Astrocyte (in vitro differentiated cells and primary cell): Measurements from ENCODE around the gene AUTS2. TPM values are rescaled to one million over a fixed set of nuclear protein-coding genes. Genes with fewer than 3 reads are reported as not detected.

Experiments
- DNase-seq: peaks from one replicate; pipeline ENCODE4 v3.0.0-alpha.2; 2010; ENCODE audit warnings: low read depth
- FAIRE-seq: peaks from 2 replicates; lab custom pipeline; 2011; peaks lifted over from hg19 to GRCh38; lab: Jason Lieb, UNC
- H2AFZ ChIP-seq: 2 replicates; pipeline ENCODE4 v1.6.0; 2012; ENCODE audit warnings: low read depth, low read length, inconsistent platforms
- H3K27ac ChIP-seq: 2 replicates; pipeline ENCODE4 v1.5.1; 2011; ENCODE audit warnings: low read depth, low read length, inconsistent platforms
- H3K27me3 ChIP-seq: 2 replicates; pipeline ENCODE4 v1.6.0; 2011; ENCODE audit warnings: low read length, inconsistent platforms; ENCODE audit not compliant: insufficient read depth
- H3K36me3 ChIP-seq: 2 replicates; pipeline ENCODE4 v1.5.1; 2011; ENCODE audit warnings: low read length, inconsistent platforms; ENCODE audit not compliant: insufficient read depth
- H3K4me1 ChIP-seq: 2 replicates; pipeline ENCODE4 v1.5.1; 2011; ENCODE audit warnings: low read length, inconsistent platforms; ENCODE audit not compliant: insufficient read depth
- H3K4me2 ChIP-seq: 2 replicates; pipeline ENCODE4 v1.6.0; 2012; ENCODE audit warnings: low read length, inconsistent platforms
- H3K4me3 ChIP-seq: 2 replicates; pipeline ENCODE4 v1.5.1; 2011; ENCODE audit warnings: low read depth, mild to moderate bottlenecking, low read length, inconsistent platforms; ENCODE audit not compliant: insufficient read depth
- H3K79me2 ChIP-seq: 2 replicates; pipeline ENCODE4 v1.6.0; 2012; ENCODE audit warnings: mild to moderate bottlenecking, low read length, inconsistent platforms; ENCODE audit not compliant: insufficient read depth
- H3K9ac ChIP-seq: 2 replicates; pipeline ENCODE4 v1.6.0; 2012; ENCODE audit warnings: mild to moderate bottlenecking, low read length, inconsistent platforms
- H3K9me3 ChIP-seq: 2 replicates; pipeline ENCODE4 v1.5.1; 2012; ENCODE audit warnings: low read depth, mild to moderate bottlenecking, low read length, inconsistent platforms; ENCODE audit not compliant: insufficient read depth
- H4K20me1 ChIP-seq: 2 replicates; pipeline ENCODE4 v1.6.0; 2012; ENCODE audit warnings: low read length, inconsistent platforms; ENCODE audit not compliant: insufficient read depth
- H3K27ac Mint-ChIP-seq: one replicate; pipeline ENCODE4 v1.8.0; 2021; ENCODE audit warnings: mild to moderate bottlenecking, mixed read lengths; ENCODE audit not compliant: unreplicated experiment
- H3K27me3 Mint-ChIP-seq: one replicate; pipeline ENCODE4 v1.8.0; 2021; ENCODE audit warnings: low read depth, mixed read lengths; ENCODE audit not compliant: unreplicated experiment
- H3K36me3 Mint-ChIP-seq: one replicate; pipeline ENCODE4 v1.8.0; 2021; ENCODE audit warnings: low read depth, mixed read lengths; ENCODE audit not compliant: unreplicated experiment
- H3K4me1 Mint-ChIP-seq: one replicate; pipeline ENCODE4 v1.8.0; 2021; ENCODE audit warnings: low read depth, mixed read lengths; ENCODE audit not compliant: unreplicated experiment
- H3K4me3 Mint-ChIP-seq: one replicate; pipeline ENCODE4 v1.8.0; 2021; ENCODE audit warnings: mild to moderate bottlenecking, moderate library complexity, mixed read lengths; ENCODE audit not compliant: unreplicated experiment
- H3K9me3 Mint-ChIP-seq: one replicate; pipeline ENCODE4 v1.8.0; 2021; ENCODE audit warnings: mild to moderate bottlenecking, mixed read lengths; ENCODE audit not compliant: unreplicated experiment
- EZH2 ChIP-seq: IDR thresholded peaks from 2 replicates; pipeline ENCODE4 v1.6.1; 2012; ENCODE audit warnings: mild to moderate bottlenecking, low read length, inconsistent platforms; ENCODE audit not compliant: insufficient read depth
- total RNA-seq: library from RNA; stranded (reverse); gene quantifications from 2 replicates; pipeline ENCODE4 v1.2.1, GENCODE V29; 2021
- TF ChIP-seq, protein P1 (sequence below): IDR thresholded peaks from 2 replicates; pipeline ENCODE4 v1.5.1; 2011; ENCODE audit warnings: low read depth, mild to moderate bottlenecking, inconsistent platforms, low read length, moderate library complexity; ENCODE audit not compliant: insufficient read depth

The AUTS2 gene
- total RNA-seq, 1 donor from 2014 or later: 73.2 TPM

DNA sequence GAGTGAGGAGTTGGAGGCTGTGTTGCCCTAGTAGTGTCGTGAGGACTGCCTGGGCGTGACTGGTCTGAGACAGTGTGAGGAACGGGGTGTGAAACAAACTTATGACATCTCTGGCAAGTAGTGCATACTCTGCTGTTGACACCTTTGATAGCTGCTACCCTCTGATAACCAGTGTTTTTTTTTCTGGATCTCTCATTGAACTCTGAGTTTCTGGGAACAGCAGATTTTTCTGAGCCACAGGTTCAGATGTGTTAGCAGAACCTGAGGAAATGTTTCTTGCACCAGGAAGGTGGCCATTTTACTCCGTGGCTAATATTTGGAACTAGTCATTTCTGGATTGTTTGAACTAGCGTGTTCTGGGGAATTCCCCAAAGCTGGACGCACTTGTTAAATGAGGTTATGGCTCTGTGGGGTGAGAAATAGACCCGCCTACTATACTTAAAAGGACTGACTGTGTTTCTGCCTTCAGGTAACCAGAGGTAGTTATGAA lies 52.9 kb downstream of the AUTS2 start:
- no peaks in the 10 kb centered on the region for H3K36me3 Mint-ChIP-seq

DNA sequence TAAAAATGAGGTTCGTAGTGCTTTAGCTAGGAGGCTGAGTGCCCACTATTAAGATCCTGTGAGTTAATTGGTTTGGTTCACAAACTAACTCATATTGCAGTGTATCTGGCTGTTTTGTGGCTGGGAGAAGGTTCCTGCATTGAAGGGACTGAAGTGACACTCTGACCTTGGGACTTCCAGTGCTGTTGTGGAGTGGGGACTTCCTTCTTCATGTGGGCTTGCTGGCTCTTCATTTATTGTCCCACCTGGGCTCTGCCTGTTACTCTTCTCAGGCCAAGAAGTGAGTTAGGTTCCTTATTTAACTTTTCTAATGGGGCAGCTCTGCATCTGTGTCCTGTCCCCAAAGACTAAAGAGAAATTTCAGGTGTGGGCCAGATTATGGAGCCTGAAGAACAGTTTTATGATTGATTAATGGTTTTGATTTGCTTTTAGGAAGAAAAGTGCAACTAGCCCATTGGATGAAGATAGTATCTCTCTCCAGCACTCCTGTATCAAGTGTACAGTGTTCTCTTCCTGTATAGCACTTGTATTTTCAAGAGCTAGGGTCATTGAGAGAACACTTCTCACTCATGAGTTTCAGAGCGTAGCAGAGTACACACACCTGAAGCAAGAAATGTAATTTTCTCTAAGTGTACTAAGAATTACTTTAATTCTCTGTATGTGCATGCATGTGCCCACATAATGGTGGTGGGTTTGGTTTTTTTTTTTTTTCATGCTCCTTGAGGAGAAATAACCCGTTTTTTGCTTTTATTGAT lies 54.8 kb downstream of the AUTS2 start:
- Mint-ChIP-seq H3K36me3 (no peaks in the 10 kb centered on the region), H3K4me3 (no peak overlapping the region), H3K27ac (no peak overlapping the region), H3K27me3 (no peaks in the 10 kb centered on the region), H3K9me3 (no peaks in the 10 kb centered on the region), H3K4me1 (peaks cover 31% of the 10 kb centered on the region)
- no peak for FAIRE-seq
- no peak overlapping the region for H2AFZ ChIP-seq
- no peak overlapping the region for H3K27ac ChIP-seq
- H3K27me3 ChIP-seq: no peaks in the 10 kb centered on the region
- no peak overlapping the region for H3K9ac ChIP-seq
- DNase-seq: no peak
- H3K4me3 ChIP-seq: no peak overlapping the region
- peaks cover 7% of the 10 kb centered on the region for H3K4me1 ChIP-seq
- H4K20me1 ChIP-seq: peaks cover 82% of the 10 kb centered on the region
- H3K4me2 ChIP-seq: no peak overlapping the region
- no peaks in the 10 kb centered on the region for H3K9me3 ChIP-seq
- H3K36me3 ChIP-seq: no peaks in the 10 kb centered on the region
- TF ChIP-seq EZH2: no peak
- TF ChIP-seq, protein P1, sequence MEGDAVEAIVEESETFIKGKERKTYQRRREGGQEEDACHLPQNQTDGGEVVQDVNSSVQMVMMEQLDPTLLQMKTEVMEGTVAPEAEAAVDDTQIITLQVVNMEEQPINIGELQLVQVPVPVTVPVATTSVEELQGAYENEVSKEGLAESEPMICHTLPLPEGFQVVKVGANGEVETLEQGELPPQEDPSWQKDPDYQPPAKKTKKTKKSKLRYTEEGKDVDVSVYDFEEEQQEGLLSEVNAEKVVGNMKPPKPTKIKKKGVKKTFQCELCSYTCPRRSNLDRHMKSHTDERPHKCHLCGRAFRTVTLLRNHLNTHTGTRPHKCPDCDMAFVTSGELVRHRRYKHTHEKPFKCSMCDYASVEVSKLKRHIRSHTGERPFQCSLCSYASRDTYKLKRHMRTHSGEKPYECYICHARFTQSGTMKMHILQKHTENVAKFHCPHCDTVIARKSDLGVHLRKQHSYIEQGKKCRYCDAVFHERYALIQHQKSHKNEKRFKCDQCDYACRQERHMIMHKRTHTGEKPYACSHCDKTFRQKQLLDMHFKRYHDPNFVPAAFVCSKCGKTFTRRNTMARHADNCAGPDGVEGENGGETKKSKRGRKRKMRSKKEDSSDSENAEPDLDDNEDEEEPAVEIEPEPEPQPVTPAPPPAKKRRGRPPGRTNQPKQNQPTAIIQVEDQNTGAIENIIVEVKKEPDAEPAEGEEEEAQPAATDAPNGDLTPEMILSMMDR: no peak
- H3K79me2 ChIP-seq: peaks cover 43% of the 10 kb centered on the region

More for the DNA sequence above, 52.9 kb downstream of the AUTS2 start:
- no peak overlapping the region for H3K4me3 Mint-ChIP-seq
- FAIRE-seq (no peak), DNase-seq (no peak)
- no peaks in the 10 kb centered on the region for H3K9me3 ChIP-seq
- H3K27ac Mint-ChIP-seq: no peak overlapping the region
- H3K9ac ChIP-seq: no peak overlapping the region
- H3K27me3 Mint-ChIP-seq: no peaks in the 10 kb centered on the region
- H4K20me1 ChIP-seq: peaks cover 84% of the 10 kb centered on the region
- H3K36me3 ChIP-seq: no peaks in the 10 kb centered on the region
- H3K9me3 Mint-ChIP-seq: peaks cover 2% of the 10 kb centered on the region
- H3K27me3 ChIP-seq: no peaks in the 10 kb centered on the region
- no peak overlapping the region for H3K4me2 ChIP-seq
- no peak overlapping the region for H2AFZ ChIP-seq
- no peaks in the 10 kb centered on the region for H3K4me1 ChIP-seq
- H3K79me2 ChIP-seq: peaks cover 43% of the 10 kb centered on the region
- no peak for TF ChIP-seq EZH2
- TF ChIP-seq, protein P1: no peak
- H3K27ac ChIP-seq: no peak overlapping the region
- H3K4me3 ChIP-seq: no peak overlapping the region
- H3K4me1 Mint-ChIP-seq: peaks cover 18% of the 10 kb centered on the region

DNA sequence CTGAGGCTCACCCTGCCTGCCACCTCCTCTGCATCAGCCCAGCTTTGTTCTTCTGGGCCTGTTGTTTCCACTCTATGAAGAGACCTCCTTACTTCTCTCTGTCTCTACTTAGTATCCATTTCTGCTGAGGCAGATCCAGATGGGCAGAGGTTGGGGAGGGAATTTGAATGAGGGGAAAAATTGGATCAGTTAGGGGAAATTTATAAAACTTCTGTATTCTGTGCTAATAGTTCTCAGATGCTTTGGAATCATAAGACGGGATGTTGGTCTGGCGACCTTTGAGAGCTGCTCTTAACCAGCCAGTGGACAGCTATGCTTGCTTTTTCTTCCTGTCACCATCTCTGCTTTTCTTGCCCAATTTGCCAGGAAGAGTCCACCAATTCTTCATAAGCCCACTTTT lies 55.5 kb downstream of the AUTS2 start:
- DNase-seq (no peak), FAIRE-seq (no peak)
- no peak overlapping the region for H3K9ac ChIP-seq
- H3K4me1 Mint-ChIP-seq: peaks cover 31% of the 10 kb centered on the region
- H3K36me3 Mint-ChIP-seq: no peaks in the 10 kb centered on the region
- H3K4me3 Mint-ChIP-seq: no peak overlapping the region
- H3K27me3 ChIP-seq: no peaks in the 10 kb centered on the region
- H3K4me2 ChIP-seq: no peak overlapping the region
- H2AFZ ChIP-seq: no peak overlapping the region
- H3K4me3 ChIP-seq: no peak overlapping the region
- TF ChIP-seq EZH2: no peak
- TF ChIP-seq, protein P1: no peak
- no peaks in the 10 kb centered on the region for H3K9me3 Mint-ChIP-seq
- H3K36me3 ChIP-seq: no peaks in the 10 kb centered on the region
- peaks cover 7% of the 10 kb centered on the region for H3K4me1 ChIP-seq
- no peak overlapping the region for H3K27ac ChIP-seq
- no peaks in the 10 kb centered on the region for H3K9me3 ChIP-seq
- H3K79me2 ChIP-seq: peaks cover 42% of the 10 kb centered on the region
- peaks cover 80% of the 10 kb centered on the region for H4K20me1 ChIP-seq
- no peak overlapping the region for H3K27ac Mint-ChIP-seq
- H3K27me3 Mint-ChIP-seq: no peaks in the 10 kb centered on the region
